GM12878 (cell line): ENCODE data around the gene PRKAG2. TPM values are rescaled to one million over a fixed set of nuclear protein-coding genes. Genes with fewer than 3 reads are reported as not detected.

Source experiments
- ATAC-seq: fragments of 200-7000 bp; cut with Tn5 transposase; 3 replicates; pipeline ENCODE4 v1.9.1; 2020; ENCODE audit warnings: mild to moderate bottlenecking, moderate library complexity
- BruUV-seq: library from RNA; stranded (reverse); fragments of 400-500 nt; replicated peaks from 2 replicates; lab custom pipeline; 2021; lab: Mats Ljungman, UMichigan
- CTCF ChIA-PET: fragments of 300-600 bp; sonication (Branson Sonifier 250); formaldehyde crosslinking; extraction: SDS; loops from one replicate; lab custom pipeline; 2021; ENCODE audit warnings: inconsistent platforms; lab: Yijun Ruan, JAX
- POLR2A ChIA-PET: fragments of 350-600 bp; formaldehyde crosslinking; extraction: SDS; loops from one replicate; lab custom pipeline; 2021; ENCODE audit warnings: inconsistent platforms; lab: Charles Lee
- RAD21 ChIA-PET: fragments of 300-600 bp; sonication (Branson Sonifier 250); formaldehyde crosslinking; loops from one replicate; lab custom pipeline; 2023; ENCODE audit warnings: antibody characterized with exemption; ENCODE audit not compliant: unreplicated experiment; lab: Charles Lee
- SMC1A ChIA-PET: fragments of 300-600 bp; sonication (Branson Sonifier 250); formaldehyde crosslinking; loops from one replicate; lab custom pipeline; 2023; ENCODE audit not compliant: unreplicated experiment, uncharacterized antibody; lab: Charles Lee
- DNase-seq: peaks from one replicate; pipeline ENCODE4 v3.0.0-alpha.2; 2011; ENCODE audit warnings: low read depth, low spot score
- FAIRE-seq: peaks from 3 replicates; lab custom pipeline; 2011; peaks lifted over from hg19 to GRCh38; lab: Jason Lieb, UNC
- H2AFZ ChIP-seq: 2 replicates; pipeline ENCODE4 v1.6.0; 2011; ENCODE audit warnings: low read depth, low read length, control low read depth; ENCODE audit not compliant: control insufficient read depth
- H3K27ac ChIP-seq: 2 replicates; pipeline ENCODE4 v1.5.1; 2011; ENCODE audit warnings: control low read depth; ENCODE audit not compliant: control insufficient read depth, insufficient read depth
- H3K27me3 ChIP-seq, 2 experiments: replicated peaks in 1 of 2; 2 replicates each; pipeline versions ENCODE4 v1.6.0 to v1.6.1; 2011; ENCODE audit warnings: low read length in 1 of 2; ENCODE audit not compliant: control insufficient read depth in 2 of 2, insufficient read depth in 2 of 2
- H3K36me3 ChIP-seq, 2 experiments: 2 replicates each; pipeline ENCODE4 v1.5.1; 2011; ENCODE audit warnings: low read length in 1 of 2; ENCODE audit not compliant: control insufficient read depth in 2 of 2, insufficient read depth in 2 of 2
- H3K4me1 ChIP-seq: 2 replicates; pipeline ENCODE4 v1.6.1; 2011; ENCODE audit warnings: mild to moderate bottlenecking, low read length, moderate library complexity, mixed read lengths; ENCODE audit not compliant: control insufficient read depth, insufficient read depth
- H3K4me2 ChIP-seq: 2 replicates; pipeline ENCODE4 v1.6.0; 2011; ENCODE audit warnings: control low read depth; ENCODE audit not compliant: control insufficient read depth, insufficient read depth
- H3K4me3 ChIP-seq: fragments of 200-600 bp; sonication (generic); 2 replicates; pipeline ENCODE4 v1.5.1; 2016
- H3K79me2 ChIP-seq: 2 replicates; pipeline ENCODE4 v1.6.0; 2011; ENCODE audit warnings: low read length; ENCODE audit not compliant: control insufficient read depth, insufficient read depth
- H3K9ac ChIP-seq: 2 replicates; pipeline ENCODE4 v1.8.0; 2011; ENCODE audit warnings: low read length, control low read depth, mixed read lengths; ENCODE audit not compliant: control insufficient read depth, insufficient read depth
- H3K9me3 ChIP-seq: replicated peaks from 3 replicates; pipeline ENCODE4 v1.5.1; 2011; ENCODE audit warnings: mild to moderate bottlenecking, low read length; ENCODE audit not compliant: control insufficient read depth, insufficient read depth
- H4K20me1 ChIP-seq: 2 replicates; pipeline ENCODE4 v1.6.0; 2011; ENCODE audit not compliant: control insufficient read depth, insufficient read depth
- ATF7 ChIP-seq: fragments of 450-650 bp; IDR thresholded peaks from 2 replicates; pipeline ENCODE4 v1.6.1; 2016; ENCODE audit warnings: low read depth, mild to moderate bottlenecking
- BRCA1 ChIP-seq: IDR thresholded peaks from 2 replicates; pipeline ENCODE4 v1.6.1; 2011; ENCODE audit warnings: low read depth, low read length, improper control_type of control experiment
- CHD2 ChIP-seq: IDR thresholded peaks from 2 replicates; pipeline ENCODE4 v1.6.1; 2011; ENCODE audit warnings: low read depth, low read length, improper control_type of control experiment, borderline replicate concordance
- CTCF ChIP-seq, 3 experiments: IDR thresholded peaks in 2 of 3; conservative IDR thresholded peaks in 1 of 3; 2 replicates each; pipeline ENCODE4 v1.5.1; 2011; ENCODE audit warnings: low read depth in 3 of 3, low read length in 3 of 3, mild to moderate bottlenecking in 3 of 3, control low read depth in 2 of 3, moderate library complexity in 2 of 3, inconsistent platforms in 1 of 3, mixed read lengths in 1 of 3; ENCODE audit not compliant: control insufficient read depth in 2 of 3, insufficient read depth in 1 of 3; ENCODE audit errors: extremely low read depth in 1 of 3
- DPF2 ChIP-seq: fragments of 450-650 bp; IDR thresholded peaks from 2 replicates; pipeline ENCODE4 v1.6.1; 2017; ENCODE audit warnings: mild to moderate bottlenecking
- GATAD2B ChIP-seq: fragments of 450-650 bp; conservative IDR thresholded peaks from 2 replicates; pipeline ENCODE4 v1.6.1; 2017; ENCODE audit warnings: low read depth, mild to moderate bottlenecking, moderate library complexity
- MEF2B ChIP-seq: fragments of 450-650 bp; IDR thresholded peaks from 2 replicates; pipeline ENCODE4 v1.6.1; 2018; ENCODE audit warnings: mild to moderate bottlenecking, moderate library complexity; ENCODE audit not compliant: partially characterized antibody, poor library complexity, severe bottlenecking
- MLLT1 ChIP-seq: fragments of 450-650 bp; IDR thresholded peaks from 2 replicates; pipeline ENCODE4 v1.6.1; 2016; ENCODE audit warnings: mild to moderate bottlenecking
- MTA3 ChIP-seq: IDR thresholded peaks from 2 replicates; pipeline ENCODE4 v1.6.1; 2012; ENCODE audit warnings: low read length, inconsistent platforms, borderline replicate concordance
- PKNOX1 ChIP-seq: fragments of 450-650 bp; IDR thresholded peaks from 2 replicates; pipeline ENCODE4 v1.6.1; 2016; ENCODE audit warnings: mild to moderate bottlenecking
- POU2F2 ChIP-seq: IDR thresholded peaks from 3 replicates; pipeline ENCODE4 v1.6.1; 2011; ENCODE audit warnings: low read depth, mild to moderate bottlenecking, low read length, borderline replicate concordance
- RBBP5 ChIP-seq: fragments of 200-600 bp; sonication (generic); conservative IDR thresholded peaks from 2 replicates; pipeline ENCODE4 v1.6.1; 2016
- SMC3 ChIP-seq: IDR thresholded peaks from 2 replicates; pipeline ENCODE4 v1.6.1; 2011; ENCODE audit warnings: low read length, improper control_type of control experiment, borderline replicate concordance
- SPI1 ChIP-seq: IDR thresholded peaks from 2 replicates; pipeline ENCODE4 v1.6.1; 2011; ENCODE audit warnings: low read depth, mild to moderate bottlenecking, low read length, moderate library complexity, borderline replicate concordance; ENCODE audit not compliant: insufficient read depth
- ZNF687 ChIP-seq: fragments of 450-650 bp; IDR thresholded peaks from 2 replicates; pipeline ENCODE4 v1.6.1; 2017; ENCODE audit warnings: mild to moderate bottlenecking, moderate library complexity
- WGBS: methylation state at CpG from one replicate; pipeline ENCODE4 v1.1.6; 2016; ENCODE audit warnings: low lambda C conversion rate; ENCODE audit not compliant: insufficient replicate concordance, insufficient coverage; ENCODE audit errors: missing lambda C conversion rate; 5-methylcytosine and 5-hydroxymethylcytosine counted together
- in situ Hi-C: fragments of 300-500 bp; cut with MboI; formaldehyde crosslinking; loops from 9 replicates; pipeline ENCODE4 v1.14.3; 2018; ENCODE audit warnings: mixed read lengths
- intact Hi-C: fragments of 100-400 bp; cut with micrococcal nuclease; formaldehyde crosslinking; loops from one replicate; pipeline ENCODE4 v1.14.2; 2022; ENCODE audit not compliant: unreplicated experiment
- polyA plus RNA-seq, 11 experiments: library from polyadenylated mRNA; depleted of rRNA in 4 of 11; unstranded in 6 of 11; stranded (reverse) in 5 of 11; fragments of >200 nt; fragmentation: Nextera tagmentation in 4 of 11; fragmentation: Illumina TruSeq in 1 of 11; extraction: Ambion mirVana in 4 of 11; extraction: Trizol in 1 of 11; gene quantifications; 1 replicate in 1 of 11; 2 replicates in 10 of 11; pipeline versions ENCODE4 v1.2.1 to v1.2.3, GENCODE V29; 2011 to 2016; ENCODE audit warnings: inconsistent platforms in 2 of 11, missing spikeins in 2 of 11, low read depth in 1 of 11
- total RNA-seq, 4 experiments: library from RNA; depleted of rRNA in 3 of 4; stranded (reverse); fragments of >200 nt in 3 of 4; fragmentation: Illumina TruSeq in 1 of 4; extraction: Trizol in 1 of 4; gene quantifications; 2 replicates each; pipeline versions ENCODE4 v1.2.1 to v1.2.3, GENCODE V29; 2013 to 2021

The PRKAG2 gene
- total and polyA plus RNA-seq, 10 of the 15 experiments (the other 5 are each of a cell fraction or from before 2014, with no cell fraction given) = 3.4 to 8.9 (median 6.8) TPM

- no peaks in the 10 kb centered on the region for H3K4me1 ChIP-seq
- in situ Hi-C loops = no loop called here
- no peaks in the 10 kb centered on the region for H4K20me1 ChIP-seq
- SMC1A ChIA-PET = no interaction called here
- no TSS peak for BruUV-seq
- H3K4me3 ChIP-seq = no peak overlapping the region
- CTCF ChIA-PET = no interaction called here
- H3K27me3 ChIP-seq = no peaks in the 10 kb centered on the region
- WGBS = 92% methylated on average over 18 of the region's 18 CpGs
- no peak overlapping the region for H3K4me2 ChIP-seq
- peaks cover 0 to 2% of the 10 kb centered on the region in 2 experiments; a peak in 1 of 4 replicates for H3K36me3 ChIP-seq
- H3K27ac ChIP-seq = no peak overlapping the region
- FAIRE-seq = no peak
- no peak for DNase-seq
- intact Hi-C loops = no loop called here
- RAD21 ChIA-PET = no interaction called here
- POLR2A ChIA-PET = no interaction called here
- H3K9me3 ChIP-seq = no peaks in the 10 kb centered on the region; the same call in 2 of the 3 replicates
- no peak overlapping the region for H2AFZ ChIP-seq
- no peak overlapping the region for H3K9ac ChIP-seq
- no peaks in the 10 kb centered on the region; the same call in 1 of the 2 replicates for H3K79me2 ChIP-seq
- no peak for ATAC-seq
- TF ChIP-seq SMC3 (no peak), SPI1 (no peak), MLLT1 (no peak), CHD2 (no peak), MEF2B (no peak), RBBP5 (no peak), POU2F2 (no peak), MTA3 (no peak), BRCA1 (no peak), ZNF687 (no peak), PKNOX1 (no peak), GATAD2B (no peak), CTCF (IDR thresholded peaks at IDR 0.05 in 2 of 3, conservative IDR thresholded peaks at IDR 0.05 in 1 of 3; ENCODE audit: control insufficient read depth in 2 of 3, extremely low read depth in 1 of 3, insufficient read depth in 1 of 3, low read depth in 3 of 3, low read length in 3 of 3) (no peak), DPF2 (no peak), ATF7 (no peak)
Observed at GRCh38 chr7:151624246-151624928, 252.5 kb downstream of the PRKAG2 start.
